Glutamatergic neuron (in vitro differentiated cells): ENCODE results near the gene TENT4B. TPM values are rescaled to one million over a fixed set of nuclear protein-coding genes. Genes with fewer than 3 reads are reported as not detected.

Source experiments
- DNase-seq: peaks from one replicate; pipeline ENCODE4 v3.0.0; 2022
- H3K27ac Mint-ChIP-seq: one replicate; pipeline ENCODE4 v1.8.0; 2020; ENCODE audit warnings: mild to moderate bottlenecking, mixed read lengths, inconsistent platforms; ENCODE audit not compliant: unreplicated experiment
- H3K27me3 Mint-ChIP-seq: one replicate; pipeline ENCODE4 v1.8.0; 2020; ENCODE audit warnings: mild to moderate bottlenecking, moderate library complexity, mixed read lengths, inconsistent platforms; ENCODE audit not compliant: unreplicated experiment
- H3K36me3 Mint-ChIP-seq: one replicate; pipeline ENCODE4 v1.8.0; 2020; ENCODE audit warnings: mild to moderate bottlenecking, mixed read lengths, inconsistent platforms; ENCODE audit not compliant: unreplicated experiment
- H3K4me1 Mint-ChIP-seq: one replicate; pipeline ENCODE4 v1.8.0; 2020; ENCODE audit warnings: mild to moderate bottlenecking, low read depth, mixed read lengths, inconsistent platforms; ENCODE audit not compliant: unreplicated experiment
- H3K4me3 Mint-ChIP-seq: one replicate; pipeline ENCODE4 v1.8.0; 2020; ENCODE audit warnings: mild to moderate bottlenecking, mixed read lengths, inconsistent platforms; ENCODE audit not compliant: unreplicated experiment
- H3K9me3 Mint-ChIP-seq: one replicate; pipeline ENCODE4 v1.8.0; 2020; ENCODE audit warnings: mild to moderate bottlenecking, moderate library complexity, mixed read lengths, inconsistent platforms; ENCODE audit not compliant: unreplicated experiment
- CTCF ChIP-seq: fragments of 200-600 bp; sonication (generic); IDR thresholded peaks from one replicate; pipeline ENCODE4 v1.5.0; 2021; ENCODE audit not compliant: partially characterized antibody, unreplicated experiment
- total RNA-seq: library from RNA; stranded (reverse); fragmentation: NEBNext Ultra II Directional; extraction: Animal tissue kit (Norgen Biotek cat#: 25700); gene quantifications from one replicate; pipeline ENCODE4 v1.2.1, GENCODE V29; 2021; ENCODE audit not compliant: unreplicated experiment

Gene TENT4B
- total RNA-seq, 1 donor from 2014 or later: 9.5 TPM

- no peak for DNase-seq
- Mint-ChIP-seq H3K4me3 (peak overlapping the region; percentile 38), H3K4me1 (peaks cover 8% of the 10 kb centered on the region), H3K9me3 (peaks cover 4% of the 10 kb centered on the region), H3K27me3 (peaks cover 8% of the 10 kb centered on the region), H3K36me3 (no peaks in the 10 kb centered on the region), H3K27ac (no peak overlapping the region)
- no peak for TF ChIP-seq CTCF
Measured at GRCh38 chr16:50244504-50245416, 91.7 kb downstream of the TENT4B start.

GRCh38 chr16:50245417-50246298, 92.6 kb downstream of the TENT4B start:
- peak; percentile 9 for TF ChIP-seq CTCF
- H3K4me3 Mint-ChIP-seq: peak overlapping the region; percentile 38
- peaks cover 8% of the 10 kb centered on the region for H3K4me1 Mint-ChIP-seq
- peaks cover 4% of the 10 kb centered on the region for H3K9me3 Mint-ChIP-seq
- no peaks in the 10 kb centered on the region for H3K36me3 Mint-ChIP-seq
- DNase-seq: peak; percentile 61
- H3K27ac Mint-ChIP-seq: no peak overlapping the region
- H3K27me3 Mint-ChIP-seq: peaks cover 8% of the 10 kb centered on the region

- Mint-ChIP-seq H3K9me3 (peaks cover 2% of the 10 kb centered on the region), H3K4me1 (peaks cover 8% of the 10 kb centered on the region), H3K27me3 (peaks cover 8% of the 10 kb centered on the region), H3K36me3 (no peaks in the 10 kb centered on the region), H3K27ac (no peak overlapping the region), H3K4me3 (peak overlapping the region; percentile 69)
- TF ChIP-seq CTCF: no peak
- peak; percentile 74 for DNase-seq
Measured at GRCh38 chr16:50246299-50247122, 93.4 kb downstream of the TENT4B start.

- peaks cover 2% of the 10 kb centered on the region for H3K9me3 Mint-ChIP-seq
- H3K27ac Mint-ChIP-seq: no peak overlapping the region
- H3K27me3 Mint-ChIP-seq: peaks cover 8% of the 10 kb centered on the region
- no peak for TF ChIP-seq CTCF
- H3K4me3 Mint-ChIP-seq: peak overlapping the region; percentile 46
- H3K4me1 Mint-ChIP-seq: peaks cover 8% of the 10 kb centered on the region
- no peak for DNase-seq
- H3K36me3 Mint-ChIP-seq: no peaks in the 10 kb centered on the region
Measured at GRCh38 chr16:50247123-50247905, 94.2 kb downstream of the TENT4B start.
